ENCODE data around the gene ASB11.

ASB11 gene

GRCh38 chrX:15242899-15243555, 72.4 kb downstream of the ASB11 start:
- H3K4me3 ChIP-seq (ENCODE audit: low read depth, low read length), result no peak overlapping the region
- TF ChIP-seq, protein P1, sequence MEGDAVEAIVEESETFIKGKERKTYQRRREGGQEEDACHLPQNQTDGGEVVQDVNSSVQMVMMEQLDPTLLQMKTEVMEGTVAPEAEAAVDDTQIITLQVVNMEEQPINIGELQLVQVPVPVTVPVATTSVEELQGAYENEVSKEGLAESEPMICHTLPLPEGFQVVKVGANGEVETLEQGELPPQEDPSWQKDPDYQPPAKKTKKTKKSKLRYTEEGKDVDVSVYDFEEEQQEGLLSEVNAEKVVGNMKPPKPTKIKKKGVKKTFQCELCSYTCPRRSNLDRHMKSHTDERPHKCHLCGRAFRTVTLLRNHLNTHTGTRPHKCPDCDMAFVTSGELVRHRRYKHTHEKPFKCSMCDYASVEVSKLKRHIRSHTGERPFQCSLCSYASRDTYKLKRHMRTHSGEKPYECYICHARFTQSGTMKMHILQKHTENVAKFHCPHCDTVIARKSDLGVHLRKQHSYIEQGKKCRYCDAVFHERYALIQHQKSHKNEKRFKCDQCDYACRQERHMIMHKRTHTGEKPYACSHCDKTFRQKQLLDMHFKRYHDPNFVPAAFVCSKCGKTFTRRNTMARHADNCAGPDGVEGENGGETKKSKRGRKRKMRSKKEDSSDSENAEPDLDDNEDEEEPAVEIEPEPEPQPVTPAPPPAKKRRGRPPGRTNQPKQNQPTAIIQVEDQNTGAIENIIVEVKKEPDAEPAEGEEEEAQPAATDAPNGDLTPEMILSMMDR (IDR thresholded peaks at IDR 0.05; ENCODE audit: low read depth, low read length, missing control alignments), result peak; percentile 53
- in situ Hi-C loops (cut with HindIII; ENCODE audit: low sequenced_read_pairs), result no loop called here
- peak; percentile 42 for DNase-seq (ENCODE audit: low read depth)

DNA sequence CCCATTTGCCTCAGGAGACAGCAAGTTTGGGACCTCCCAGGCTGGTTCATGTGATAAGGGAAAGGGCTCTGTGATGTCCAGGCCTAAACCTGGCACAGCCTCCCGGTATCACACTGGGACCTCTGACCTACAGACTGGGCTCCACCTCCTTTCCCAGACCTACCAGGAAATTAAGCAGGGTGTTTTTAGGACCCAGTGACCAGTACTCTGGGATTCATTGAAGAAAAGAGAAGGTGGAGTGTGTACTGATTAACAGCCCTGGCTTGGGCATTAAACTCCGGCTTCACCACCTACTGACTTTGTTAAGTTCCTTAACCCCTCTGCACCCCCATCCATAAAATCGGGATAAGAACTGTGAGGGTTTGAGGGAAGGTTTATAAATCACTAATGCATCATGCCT, 74.1 kb downstream of the ASB11 start:
- in situ Hi-C loops (cut with HindIII; ENCODE audit: low sequenced_read_pairs), result no loop called here
- TF ChIP-seq, protein P1 (IDR thresholded peaks at IDR 0.05; ENCODE audit: low read depth, low read length, missing control alignments), result no peak
- no peak for DNase-seq (ENCODE audit: low read depth)
- no peak overlapping the region for H3K4me3 ChIP-seq (ENCODE audit: low read depth, low read length)

GRCh38 chrX:15240414-15240813, 75.0 kb downstream of the ASB11 start:
- in situ Hi-C loops (cut with HindIII; ENCODE audit: low sequenced_read_pairs), result no loop called here

GRCh38 chrX:15236146-15236545, 79.3 kb downstream of the ASB11 start:
- H3K4me3 ChIP-seq (ENCODE audit: low read depth, low read length), result no peak overlapping the region
- TF ChIP-seq, protein P1 (IDR thresholded peaks at IDR 0.05; ENCODE audit: low read depth, low read length, missing control alignments), result no peak
- in situ Hi-C loops (cut with HindIII; ENCODE audit: low sequenced_read_pairs), result no loop called here
- no peak for DNase-seq (ENCODE audit: low read depth)

More at GRCh38 chrX:15240414-15240813, 75.0 kb downstream of the ASB11 start:
- no peak for DNase-seq (ENCODE audit: low read depth)
- no peak overlapping the region for H3K4me3 ChIP-seq (ENCODE audit: low read depth, low read length)
- TF ChIP-seq, protein P1 (IDR thresholded peaks at IDR 0.05; ENCODE audit: low read depth, low read length, missing control alignments), result no peak

DNA sequence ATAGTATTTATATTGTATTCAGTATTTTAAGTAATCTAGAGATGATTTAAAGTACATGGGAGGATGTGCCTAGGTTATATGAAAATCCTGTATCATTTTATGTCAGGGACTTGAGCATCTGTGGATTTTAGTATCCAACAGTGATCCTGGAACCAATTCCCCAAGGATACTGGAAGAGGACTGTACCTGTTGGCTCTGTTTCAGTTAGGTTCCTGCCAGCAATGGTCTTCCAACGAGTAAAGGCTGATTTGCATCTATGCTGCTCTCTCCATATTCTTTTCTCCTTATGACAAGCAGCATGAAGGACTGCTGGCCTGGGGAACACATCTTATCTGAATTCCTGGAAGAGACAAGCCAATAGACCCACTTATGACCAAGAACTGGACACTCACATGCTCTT, 80.4 kb downstream of the ASB11 start:
- H3K4me3 ChIP-seq (ENCODE audit: low read depth, low read length), result no peak overlapping the region
- in situ Hi-C loops (cut with HindIII; ENCODE audit: low sequenced_read_pairs), result no loop called here
- TF ChIP-seq, protein P1 (IDR thresholded peaks at IDR 0.05; ENCODE audit: low read depth, low read length, missing control alignments), result no peak
- DNase-seq (ENCODE audit: low read depth), result no peak

GRCh38 chrX:15233416-15234015, 81.9 kb downstream of the ASB11 start:
- in situ Hi-C loops (cut with HindIII; ENCODE audit: low sequenced_read_pairs), result no loop called here
- no peak for DNase-seq (ENCODE audit: low read depth)
- TF ChIP-seq, protein P1 (IDR thresholded peaks at IDR 0.05; ENCODE audit: low read depth, low read length, missing control alignments), result no peak
- no peak overlapping the region for H3K4me3 ChIP-seq (ENCODE audit: low read depth, low read length)
